H9 (cell line): ENCODE measurements around the gene CCDC69. TPM values are rescaled to one million over a fixed set of nuclear protein-coding genes. Genes with fewer than 3 reads are reported as not detected.

Experiments
- DNase-seq: peaks from one replicate; pipeline ENCODE4 v3.0.0-alpha.2; 2017
- H2AFZ ChIP-seq: one replicate; pipeline ENCODE4 v1.6.1; 2013; ENCODE audit warnings: mild to moderate bottlenecking, low read length, control low read depth, moderate library complexity
- H2AK5ac ChIP-seq: 2 replicates; pipeline ENCODE4 v1.6.1; 2013; ENCODE audit warnings: low read length, control low read depth, mixed read lengths; ENCODE audit not compliant: insufficient read length
- H2BK120ac ChIP-seq: one replicate; pipeline ENCODE4 v1.6.1; 2013; ENCODE audit warnings: low read depth, mild to moderate bottlenecking, low read length, control low read depth, inconsistent platforms; ENCODE audit not compliant: poor library complexity, severe bottlenecking
- H2BK12ac ChIP-seq: 2 replicates; pipeline ENCODE4 v1.6.1; 2013; ENCODE audit warnings: low read length, control low read depth, mixed read lengths, low read depth; ENCODE audit not compliant: insufficient read length
- H2BK15ac ChIP-seq: 2 replicates; pipeline ENCODE4 v1.6.1; 2013; ENCODE audit warnings: low read depth, low read length, control low read depth
- H2BK20ac ChIP-seq: one replicate; pipeline ENCODE4 v1.6.1; 2013; ENCODE audit warnings: low read depth, mild to moderate bottlenecking, low read length, control low read depth, inconsistent platforms; ENCODE audit not compliant: poor library complexity, severe bottlenecking
- H2BK5ac ChIP-seq: 2 replicates; pipeline ENCODE4 v1.6.1; 2013; ENCODE audit warnings: low read length, control low read depth, mixed read lengths; ENCODE audit not compliant: insufficient read length
- H3K14ac ChIP-seq: 2 replicates; pipeline ENCODE4 v1.6.1; 2013; ENCODE audit warnings: low read length, control low read depth; ENCODE audit not compliant: insufficient read depth
- H3K18ac ChIP-seq: 2 replicates; pipeline ENCODE4 v1.6.1; 2013; ENCODE audit warnings: low read depth, mild to moderate bottlenecking, mixed read lengths, low read length, control low read depth; ENCODE audit not compliant: insufficient read length
- H3K23ac ChIP-seq: 2 replicates; pipeline ENCODE4 v1.6.1; 2013; ENCODE audit warnings: low read length, control low read depth, mixed read lengths, low read depth; ENCODE audit not compliant: insufficient read length
- H3K23me2 ChIP-seq: 2 replicates; pipeline ENCODE4 v1.6.1; 2013; ENCODE audit warnings: low read depth, mild to moderate bottlenecking, mixed read lengths, low read length, control low read depth; ENCODE audit not compliant: insufficient read length, poor library complexity, severe bottlenecking
- H3K27ac ChIP-seq: 2 replicates; pipeline ENCODE4 v1.5.1; 2013; ENCODE audit warnings: low read length, control low read depth, mixed read lengths, low read depth; ENCODE audit not compliant: insufficient read length
- H3K27me3 ChIP-seq: 2 replicates; pipeline ENCODE4 v1.6.1; 2013; ENCODE audit warnings: low read length, control low read depth, inconsistent platforms; ENCODE audit not compliant: insufficient read depth
- H3K4ac ChIP-seq: 2 replicates; pipeline ENCODE4 v1.6.1; 2013; ENCODE audit warnings: low read depth, mild to moderate bottlenecking, control low read depth, inconsistent platforms, low read length, moderate library complexity
- H3K4me1 ChIP-seq: 2 replicates; pipeline ENCODE4 v1.6.1; 2013; ENCODE audit warnings: low read length, control low read depth, inconsistent platforms; ENCODE audit not compliant: insufficient read depth
- H3K4me2 ChIP-seq: 2 replicates; pipeline ENCODE4 v1.6.1; 2013; ENCODE audit warnings: low read length, control low read depth, mixed read lengths; ENCODE audit not compliant: insufficient read length, insufficient read depth
- H3K56ac ChIP-seq: 2 replicates; pipeline ENCODE4 v1.6.1; 2013; ENCODE audit warnings: low read depth, mild to moderate bottlenecking, mixed read lengths, low read length, control low read depth; ENCODE audit not compliant: insufficient read length
- H3K79me1 ChIP-seq: 2 replicates; pipeline ENCODE4 v1.6.1; 2013; ENCODE audit warnings: low read depth, mild to moderate bottlenecking, moderate library complexity, low read length, control low read depth, inconsistent platforms; ENCODE audit not compliant: insufficient read depth, poor library complexity, severe bottlenecking
- H3K79me2 ChIP-seq: 2 replicates; pipeline ENCODE4 v1.6.1; 2013; ENCODE audit warnings: low read length, control low read depth, inconsistent platforms; ENCODE audit not compliant: insufficient read depth
- H3K9ac ChIP-seq: 2 replicates; pipeline ENCODE4 v1.6.1; 2013; ENCODE audit warnings: low read length, control low read depth, mixed read lengths; ENCODE audit not compliant: insufficient read length; ENCODE audit errors: extremely low read depth
- H3K9me3 ChIP-seq: one replicate; pipeline ENCODE4 v1.6.1; 2013; ENCODE audit warnings: low read depth, low read length, inconsistent platforms; ENCODE audit not compliant: control insufficient read depth
- H3T11ph ChIP-seq: one replicate; pipeline ENCODE4 v1.6.1; 2013; ENCODE audit warnings: mild to moderate bottlenecking, low read length, control low read depth, inconsistent platforms
- H4K20me1 ChIP-seq: one replicate; pipeline ENCODE4 v1.6.1; 2013; ENCODE audit not compliant: control insufficient read depth, insufficient read length, insufficient read depth
- H4K5ac ChIP-seq: 2 replicates; pipeline ENCODE4 v1.6.1; 2013; ENCODE audit warnings: low read depth, mild to moderate bottlenecking, mixed read lengths, low read length, control low read depth; ENCODE audit not compliant: insufficient read length
- H4K8ac ChIP-seq: replicated peaks from 2 replicates; pipeline ENCODE4 v1.6.1; 2013; ENCODE audit warnings: low read length, control low read depth, mixed read lengths, low read depth; ENCODE audit not compliant: insufficient read length
- H4K91ac ChIP-seq: 2 replicates; pipeline ENCODE4 v1.6.1; 2013; ENCODE audit warnings: low read depth, mild to moderate bottlenecking, moderate library complexity, mixed read lengths, low read length, control low read depth; ENCODE audit not compliant: insufficient read length
- H3K27ac Mint-ChIP-seq, 3 experiments: 2 replicates in 2 of 3; 3 replicates in 1 of 3; pipeline ENCODE4 v1.8.0; 2020 to 2021; ENCODE audit warnings: mixed read lengths in 3 of 3, mild to moderate bottlenecking in 1 of 3, moderate library complexity in 1 of 3
- H3K27me3 Mint-ChIP-seq: 2 replicates; pipeline ENCODE4 v1.8.0; 2021; ENCODE audit warnings: low read depth, mild to moderate bottlenecking, moderate library complexity, mixed read lengths
- H3K36me3 Mint-ChIP-seq, 3 experiments: 2 replicates in 2 of 3; 3 replicates in 1 of 3; pipeline ENCODE4 v1.8.0; 2020 to 2021; ENCODE audit warnings: low read depth in 3 of 3, mixed read lengths in 3 of 3; ENCODE audit not compliant: insufficient read depth in 1 of 3
- H3K4me1 Mint-ChIP-seq, 2 experiments: 2 replicates each; pipeline ENCODE4 v1.8.0; 2020; ENCODE audit warnings: mixed read lengths in 2 of 2
- H3K4me3 Mint-ChIP-seq, 2 experiments: 2 replicates in 1 of 2; 3 replicates in 1 of 2; pipeline ENCODE4 v1.8.0; 2020 to 2021; ENCODE audit warnings: mild to moderate bottlenecking in 2 of 2, mixed read lengths in 2 of 2, moderate library complexity in 1 of 2
- H3K9me3 Mint-ChIP-seq, 2 experiments: 2 replicates in 1 of 2; 3 replicates in 1 of 2; pipeline ENCODE4 v1.8.0; 2020; ENCODE audit warnings: mild to moderate bottlenecking in 2 of 2, mixed read lengths in 2 of 2, moderate library complexity in 1 of 2
- WGBS: extraction: QIAGEN DNeasy Blood & Tissue Kit; methylation state at CpG from one replicate; pipeline ENCODE4 v1.1.7; 2013; ENCODE audit warnings: missing lambda C conversion rate, low lambda C conversion rate, mixed read lengths; ENCODE audit not compliant: insufficient read length; ENCODE audit errors: extremely low coverage; 5-methylcytosine and 5-hydroxymethylcytosine counted together
- total RNA-seq: library from RNA; stranded (reverse); gene quantifications from 2 replicates; pipeline ENCODE4 v1.2.1, GENCODE V29; 2021
- TF ChIP-seq, protein P1 (sequence below): fragments of 200-600 bp; sonication (generic); conservative IDR thresholded peaks from 3 replicates; pipeline ENCODE4 v1.8.0; 2021; ENCODE audit warnings: antibody characterized with exemption, mild to moderate bottlenecking

Gene CCDC69
- total RNA-seq, 1 experiment from 2014 or later: 5.3 TPM

DNA sequence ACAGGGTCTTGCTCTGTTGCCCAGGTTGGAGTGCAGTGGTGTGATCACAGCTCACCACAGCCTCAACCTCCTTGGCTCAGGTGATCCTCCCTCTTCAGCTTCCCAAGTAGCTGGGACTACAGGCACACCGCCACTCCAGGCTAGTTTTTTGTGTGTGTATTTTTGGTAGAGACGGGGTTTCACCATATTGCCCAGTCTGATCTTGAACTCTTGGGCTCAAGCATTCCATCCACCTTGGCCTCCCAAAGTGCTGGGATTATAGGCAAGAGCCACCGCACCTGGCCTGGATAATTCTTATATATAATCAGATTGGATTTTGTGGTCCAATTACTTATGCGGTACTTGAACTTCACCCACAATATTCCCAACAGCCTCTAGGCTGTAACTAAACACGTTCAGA lies 19.8 kb downstream of the CCDC69 start:
- Histone ChIP-seq H3K79me2 (no peaks in the 10 kb centered on the region), H2BK20ac (no peak overlapping the region), H3K4me2 (no peak overlapping the region), H3K14ac (no peak overlapping the region), H4K20me1 (no peaks in the 10 kb centered on the region), H3K23ac (no peak overlapping the region), H3K9me3 (no peaks in the 10 kb centered on the region), H3K9ac (no peak overlapping the region), H3K18ac (no peak overlapping the region), H2BK15ac (no peak overlapping the region), H3K27me3 (no peaks in the 10 kb centered on the region), H3K4ac (no peak overlapping the region), H3K56ac (no peak overlapping the region), H2AK5ac (no peak overlapping the region), H4K8ac (no peak overlapping the region), H2AFZ (no peak overlapping the region), H4K91ac (no peak overlapping the region), H4K5ac (no peak overlapping the region), H2BK5ac (no peak overlapping the region), H2BK120ac (no peak overlapping the region), H3K79me1 (no peaks in the 10 kb centered on the region), H3K27ac (no peak overlapping the region), H3T11ph (no peak overlapping the region), H2BK12ac (no peak overlapping the region), H3K23me2 (no peaks in the 10 kb centered on the region), H3K4me1 (no peaks in the 10 kb centered on the region; the same call in 1 of the 2 replicates)
- no CpG with 5 or more reads among the region's 5 CpGs for WGBS
- peaks cover 3% of the 10 kb centered on the region for H3K27me3 Mint-ChIP-seq
- no peak for DNase-seq
- no peaks in the 10 kb centered on the region for H3K9me3 Mint-ChIP-seq
- H3K4me3 Mint-ChIP-seq: no peak overlapping the region
- no peak overlapping the region for H3K27ac Mint-ChIP-seq
- TF ChIP-seq, protein P1, sequence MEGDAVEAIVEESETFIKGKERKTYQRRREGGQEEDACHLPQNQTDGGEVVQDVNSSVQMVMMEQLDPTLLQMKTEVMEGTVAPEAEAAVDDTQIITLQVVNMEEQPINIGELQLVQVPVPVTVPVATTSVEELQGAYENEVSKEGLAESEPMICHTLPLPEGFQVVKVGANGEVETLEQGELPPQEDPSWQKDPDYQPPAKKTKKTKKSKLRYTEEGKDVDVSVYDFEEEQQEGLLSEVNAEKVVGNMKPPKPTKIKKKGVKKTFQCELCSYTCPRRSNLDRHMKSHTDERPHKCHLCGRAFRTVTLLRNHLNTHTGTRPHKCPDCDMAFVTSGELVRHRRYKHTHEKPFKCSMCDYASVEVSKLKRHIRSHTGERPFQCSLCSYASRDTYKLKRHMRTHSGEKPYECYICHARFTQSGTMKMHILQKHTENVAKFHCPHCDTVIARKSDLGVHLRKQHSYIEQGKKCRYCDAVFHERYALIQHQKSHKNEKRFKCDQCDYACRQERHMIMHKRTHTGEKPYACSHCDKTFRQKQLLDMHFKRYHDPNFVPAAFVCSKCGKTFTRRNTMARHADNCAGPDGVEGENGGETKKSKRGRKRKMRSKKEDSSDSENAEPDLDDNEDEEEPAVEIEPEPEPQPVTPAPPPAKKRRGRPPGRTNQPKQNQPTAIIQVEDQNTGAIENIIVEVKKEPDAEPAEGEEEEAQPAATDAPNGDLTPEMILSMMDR: no peak
- no peaks in the 10 kb centered on the region for H3K36me3 Mint-ChIP-seq
- peaks cover 3 to 5% of the 10 kb centered on the region in 2 experiments; a peak in 2 of 4 replicates for H3K4me1 Mint-ChIP-seq
